GM19025 (cell line): Measurements from ENCODE around the gene HCFC1.

Experiments used
- ATAC-seq: cut with Tn5 transposase; IDR thresholded peaks from one replicate; pipeline ENCODE4 v1.9.1; 2021; ENCODE audit warnings: mild to moderate bottlenecking, low read depth, moderate library complexity; ENCODE audit not compliant: unreplicated experiment

The HCFC1 gene

GRCh38 chrX:153908219-153908860 is 63.3 kb downstream of the HCFC1 start:
- no peak for ATAC-seq

GRCh38 chrX:153907456-153907855 is 64.2 kb downstream of the HCFC1 start:
- no peak for ATAC-seq

GRCh38 chrX:153906126-153906917 is 65.3 kb downstream of the HCFC1 start:
- no peak for ATAC-seq

GRCh38 chrX:153905481-153906095 is 66.0 kb downstream of the HCFC1 start:
- no peak for ATAC-seq

- ATAC-seq, result no peak
These were observed 67.3 kb downstream of the HCFC1 start, which contains the start of gene AVPR2 for GRCh38 chrX:153903991-153904957. Gene AVPR2 (plus strand): TSS chrX:153904673. CDS start chrX:153905146, 473 bp downstream.

- ATAC-seq, result no peak
These were observed 68.2 kb downstream of the HCFC1 start for GRCh38 chrX:153903238-153903980.

GRCh38 chrX:153902385-153902784 is 69.2 kb downstream of the HCFC1 start:
- ATAC-seq, result no peak

- ATAC-seq, result no peak
These were observed 69.9 kb downstream of the HCFC1 start for GRCh38 chrX:153901753-153902140.

- no peak for ATAC-seq
These were observed 70.5 kb downstream of the HCFC1 start for GRCh38 chrX:153900831-153901752.

- no peak for ATAC-seq
These were observed 73.7 kb downstream of the HCFC1 start for GRCh38 chrX:153897899-153898298.
